HepG2 (cell line): ENCODE measurements around the gene TADA3. TPM values are rescaled to one million over a fixed set of nuclear protein-coding genes. Genes with fewer than 3 reads are reported as not detected.

ENCODE experiments used
- ATAC-seq: fragments of 200-7000 bp; cut with Tn5 transposase; 3 replicates; pipeline ENCODE4 v1.9.1; 2020; ENCODE audit warnings: mild to moderate bottlenecking, moderate library complexity
- BruUV-seq: library from RNA; stranded (reverse); fragments of 400-500 nt; replicated peaks from 2 replicates; lab custom pipeline; 2021; lab: Mats Ljungman, UMichigan
- CTCF ChIA-PET: fragments of 300-600 bp; formaldehyde crosslinking; extraction: SDS; loops from one replicate; lab custom pipeline; 2021; ENCODE audit warnings: low total read pairs, inconsistent platforms, low intra/inter-chr PET ratio; lab: Yijun Ruan, JAX
- POLR2A ChIA-PET: fragments of 350-600 bp; sonication (Branson Sonifier 250); formaldehyde crosslinking; loops from one replicate; lab custom pipeline; 2020; ENCODE audit warnings: antibody characterized with exemption, inconsistent platforms; lab: Yijun Ruan, JAX
- DNase-seq: peaks from one replicate; pipeline ENCODE4 v3.0.0-alpha.2; 2015; ENCODE audit warnings: low spot score
- FAIRE-seq: peaks from 3 replicates; lab custom pipeline; 2011; peaks lifted over from hg19 to GRCh38; lab: Jason Lieb, UNC
- H2AFZ ChIP-seq: one replicate; pipeline ENCODE4 v1.6.1; 2011; ENCODE audit warnings: low read length, inconsistent platforms
- H3K27ac ChIP-seq: fragments of 300-600 bp; 3 replicates; pipeline ENCODE4 v1.8.0; 2011; ENCODE audit warnings: mixed run types, mild to moderate bottlenecking, mixed read lengths, low read length, inconsistent platforms; ENCODE audit not compliant: insufficient read depth; ENCODE audit errors: extremely low read length
- H3K27me3 ChIP-seq, 2 experiments: fragments of 200-600 bp in 1 of 2; 2 replicates in 1 of 2; 3 replicates in 1 of 2; pipeline versions ENCODE4 v1.6.0 to v1.8.0; 2011; ENCODE audit warnings: low read length in 2 of 2, mild to moderate bottlenecking in 2 of 2, moderate library complexity in 2 of 2, inconsistent platforms in 1 of 2; ENCODE audit not compliant: insufficient read depth in 2 of 2, control insufficient read depth in 1 of 2
- H3K36me3 ChIP-seq, 2 experiments: fragments of 200-600 bp in 1 of 2; replicated peaks in 1 of 2; 2 replicates in 1 of 2; 3 replicates in 1 of 2; pipeline versions ENCODE4 v1.5.1 to v1.8.0; 2011; ENCODE audit warnings: low read length in 2 of 2, inconsistent platforms in 1 of 2; ENCODE audit not compliant: insufficient read depth in 2 of 2, control insufficient read depth in 1 of 2
- H3K4me1 ChIP-seq: 2 replicates; pipeline ENCODE4 v1.5.1; 2012; ENCODE audit warnings: low read length, inconsistent platforms; ENCODE audit not compliant: insufficient read depth
- H3K4me2 ChIP-seq: 2 replicates; pipeline ENCODE4 v1.6.0; 2011; ENCODE audit warnings: low read depth, low read length, inconsistent platforms
- H3K4me3 ChIP-seq, 3 experiments: fragments of 200-600 bp in 1 of 3; sonication (generic), shearing (Covaris generic) in 1 of 3; replicated peaks in 1 of 3; 2 replicates each; pipeline ENCODE4 v1.5.1; 2011 to 2016; ENCODE audit warnings: low read length in 3 of 3, inconsistent platforms in 2 of 3, low read depth in 2 of 3, mild to moderate bottlenecking in 2 of 3, control low read depth in 1 of 3, mixed read lengths in 1 of 3; ENCODE audit not compliant: insufficient read depth in 1 of 3
- H3K79me2 ChIP-seq: one replicate; pipeline ENCODE4 v1.6.1; 2011; ENCODE audit warnings: low read length, inconsistent platforms; ENCODE audit not compliant: insufficient read depth
- H3K9ac ChIP-seq: 2 replicates; pipeline ENCODE4 v1.6.0; 2011; ENCODE audit warnings: mild to moderate bottlenecking, low read depth, low read length, inconsistent platforms; ENCODE audit not compliant: insufficient read depth
- H3K9me3 ChIP-seq: 2 replicates; pipeline ENCODE4 v1.5.1; 2012; ENCODE audit warnings: mild to moderate bottlenecking, low read length
- H4K20me1 ChIP-seq: 2 replicates; pipeline ENCODE4 v1.6.0; 2011; ENCODE audit warnings: inconsistent platforms, mild to moderate bottlenecking, low read length, moderate library complexity; ENCODE audit not compliant: insufficient read depth
- CEBPZ ChIP-seq: IDR thresholded peaks from 2 replicates; pipeline ENCODE4 v1.6.1; 2012; ENCODE audit warnings: low read length, improper control_type of control experiment
- GLI4 ChIP-seq: sonication (generic); formaldehyde crosslinking; IDR thresholded peaks from 2 replicates; pipeline ENCODE4 v1.5.1; 2020; ENCODE audit warnings: missing genetic modification reagents, mild to moderate bottlenecking, moderate library complexity, borderline replicate concordance
- ONECUT2 ChIP-seq: sonication (generic); formaldehyde crosslinking; IDR thresholded peaks from 2 replicates; pipeline ENCODE4 v1.4.0; 2020; ENCODE audit warnings: missing genetic modification reagents
- THAP8 ChIP-seq: sonication (generic); formaldehyde crosslinking; IDR thresholded peaks from 2 replicates; pipeline ENCODE4 v1.5.1; 2020; ENCODE audit warnings: missing genetic modification reagents, mild to moderate bottlenecking, borderline replicate concordance
- ZNF317 ChIP-seq: sonication (generic); formaldehyde crosslinking; IDR thresholded peaks from 2 replicates; pipeline ENCODE4 v1.5.0; 2020; ENCODE audit warnings: mild to moderate bottlenecking, missing genetic modification reagents
- ZNF383 ChIP-seq: sonication (generic); formaldehyde crosslinking; IDR thresholded peaks from 2 replicates; pipeline ENCODE4 v1.4.0; 2020; ENCODE audit warnings: missing genetic modification reagents, mild to moderate bottlenecking, borderline replicate concordance
- ZNF460 ChIP-seq: sonication (generic); formaldehyde crosslinking; IDR thresholded peaks from 2 replicates; pipeline ENCODE4 v1.5.1; 2020; ENCODE audit warnings: missing genetic modification reagents, mild to moderate bottlenecking, borderline replicate concordance
- ZNF549 ChIP-seq: sonication (generic); formaldehyde crosslinking; IDR thresholded peaks from 2 replicates; pipeline ENCODE4 v1.5.0; 2020; ENCODE audit warnings: missing genetic modification reagents
- WGBS: methylation state at CpG from one replicate; pipeline ENCODE4 v1.1.6; 2017; ENCODE audit warnings: low lambda C conversion rate; 5-methylcytosine and 5-hydroxymethylcytosine counted together
- in situ Hi-C: cut with HindIII; loops from 2 replicates; pipeline ENCODE4 v1.10.0; 2017; ENCODE audit warnings: low pct_unique_long_range_greater_than_20kb; ENCODE audit not compliant: extremely low pct_ligation_motif_present
- intact Hi-C: fragments of 100-400 bp; cut with micrococcal nuclease; formaldehyde crosslinking; loops from one replicate; pipeline ENCODE4 v1.10.0; 2022; ENCODE audit not compliant: unreplicated experiment
- polyA plus RNA-seq, 8 experiments: library from polyadenylated mRNA; depleted of rRNA in 3 of 8; stranded (reverse) in 7 of 8; unstranded in 1 of 8; fragments of >200 nt; fragmentation: Illumina TruSeq in 4 of 8; extraction: Trizol in 4 of 8; gene quantifications; 2 replicates each; pipeline versions ENCODE4 v1.2.1 to v1.2.3, GENCODE V29; 2011 to 2016; ENCODE audit warnings: low read depth in 4 of 8, missing spikeins in 1 of 8, mixed read lengths in 1 of 8; ENCODE audit not compliant: insufficient read depth in 1 of 8
- total RNA-seq, 5 experiments: library from RNA; depleted of rRNA; stranded (reverse); fragments of >200 nt; fragmentation: Illumina TruSeq; extraction: Trizol; gene quantifications; 2 replicates each; pipeline ENCODE4 v1.2.3, GENCODE V29; 2016; ENCODE audit warnings: low read depth in 1 of 5
- TF ChIP-seq, protein P1 (sequence below): sonication (generic); formaldehyde crosslinking; IDR thresholded peaks from 2 replicates; pipeline ENCODE4 v1.4.0; 2020; ENCODE audit warnings: low read depth, mild to moderate bottlenecking, missing genetic modification reagents
- TF ChIP-seq, protein P2 (sequence below): IDR thresholded peaks from 2 replicates; pipeline ENCODE4 v1.6.1; 2016; ENCODE audit warnings: mild to moderate bottlenecking
- TF ChIP-seq, protein P3 (sequence below): sonication (generic); formaldehyde crosslinking; IDR thresholded peaks from 2 replicates; pipeline ENCODE4 v1.4.0; 2020; ENCODE audit warnings: missing genetic modification reagents, borderline replicate concordance

TADA3 gene
- total and polyA plus RNA-seq, 2 of the 13 experiments (the other 11 are each of a cell fraction or from before 2014, with no cell fraction given) = 32.1 to 37.1 TPM

DNA sequence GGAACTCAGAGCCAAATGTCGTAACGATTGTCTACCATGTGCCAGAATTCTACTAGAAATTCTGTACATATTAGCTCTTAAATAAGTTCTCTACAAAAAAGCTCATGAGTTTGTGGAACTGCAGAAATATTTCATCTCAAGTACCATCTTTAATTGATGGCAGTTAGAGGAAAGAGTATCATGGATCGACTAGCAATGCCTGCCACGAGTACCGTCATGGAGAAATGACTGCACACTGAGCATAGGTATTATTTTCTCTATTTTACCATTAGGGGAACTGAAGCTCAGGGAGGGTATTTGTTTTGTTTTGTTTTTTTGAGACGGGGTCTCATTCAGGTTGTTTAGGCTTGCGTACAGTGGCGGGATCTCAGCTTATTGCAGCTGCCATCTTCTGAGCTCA lies 48.7 kb upstream of the TADA3 start:
- 89% methylated on average over 8 of the region's 8 CpGs for WGBS
- ChIA-PET CTCF (no interaction called here), POLR2A (no interaction called here)
- peaks cover 15% of the 10 kb centered on the region for H3K4me1 ChIP-seq
- H2AFZ ChIP-seq = no peak overlapping the region
- no peak for ATAC-seq
- no peak overlapping the region for H3K9ac ChIP-seq
- H3K27me3 ChIP-seq = no peaks in the 10 kb centered on the region; a peak in 1 of 5 replicates
- peaks cover 8 to 39% of the 10 kb centered on the region in 2 experiments; a peak in 4 of 5 replicates for H3K36me3 ChIP-seq
- H3K9me3 ChIP-seq = no peaks in the 10 kb centered on the region
- BruUV-seq = no TSS peak
- no peak for FAIRE-seq
- H3K4me2 ChIP-seq = no peak overlapping the region
- in situ Hi-C loops (no loop called here), intact Hi-C loops (loop anchor here (5.0 kb wide), 1 partner anchor 386 kb away; no protein-coding TSS in a partner anchor)
- no peak for DNase-seq
- H3K4me3 ChIP-seq = no peak overlapping the region
- no peak overlapping the region for H3K27ac ChIP-seq
- no peaks in the 10 kb centered on the region for H3K79me2 ChIP-seq
- TF ChIP-seq, protein P1, sequence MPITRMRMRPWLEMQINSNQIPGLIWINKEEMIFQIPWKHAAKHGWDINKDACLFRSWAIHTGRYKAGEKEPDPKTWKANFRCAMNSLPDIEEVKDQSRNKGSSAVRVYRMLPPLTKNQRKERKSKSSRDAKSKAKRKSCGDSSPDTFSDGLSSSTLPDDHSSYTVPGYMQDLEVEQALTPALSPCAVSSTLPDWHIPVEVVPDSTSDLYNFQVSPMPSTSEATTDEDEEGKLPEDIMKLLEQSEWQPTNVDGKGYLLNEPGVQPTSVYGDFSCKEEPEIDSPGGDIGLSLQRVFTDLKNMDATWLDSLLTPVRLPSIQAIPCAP (CRISPR knock-in tag) = no peak
- no peak for TF ChIP-seq ZNF317
- TF ChIP-seq ZNF383 (CRISPR knock-in tag) = no peak
- TF ChIP-seq CEBPZ = no peak
- TF ChIP-seq, protein P2, sequence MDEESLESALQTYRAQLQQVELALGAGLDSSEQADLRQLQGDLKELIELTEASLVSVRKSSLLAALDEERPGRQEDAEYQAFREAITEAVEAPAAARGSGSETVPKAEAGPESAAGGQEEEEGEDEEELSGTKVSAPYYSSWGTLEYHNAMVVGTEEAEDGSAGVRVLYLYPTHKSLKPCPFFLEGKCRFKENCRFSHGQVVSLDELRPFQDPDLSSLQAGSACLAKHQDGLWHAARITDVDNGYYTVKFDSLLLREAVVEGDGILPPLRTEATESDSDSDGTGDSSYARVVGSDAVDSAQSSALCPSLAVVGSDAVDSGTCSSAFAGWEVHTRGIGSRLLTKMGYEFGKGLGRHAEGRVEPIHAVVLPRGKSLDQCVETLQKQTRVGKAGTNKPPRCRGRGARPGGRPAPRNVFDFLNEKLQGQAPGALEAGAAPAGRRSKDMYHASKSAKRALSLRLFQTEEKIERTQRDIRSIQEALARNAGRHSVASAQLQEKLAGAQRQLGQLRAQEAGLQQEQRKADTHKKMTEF (CRISPR knock-in tag) = no peak
- no peak for TF ChIP-seq THAP8 (CRISPR knock-in tag)
- TF ChIP-seq ZNF549 = no peak
- TF ChIP-seq GLI4 (CRISPR knock-in tag) = no peak
- TF ChIP-seq, protein P3, sequence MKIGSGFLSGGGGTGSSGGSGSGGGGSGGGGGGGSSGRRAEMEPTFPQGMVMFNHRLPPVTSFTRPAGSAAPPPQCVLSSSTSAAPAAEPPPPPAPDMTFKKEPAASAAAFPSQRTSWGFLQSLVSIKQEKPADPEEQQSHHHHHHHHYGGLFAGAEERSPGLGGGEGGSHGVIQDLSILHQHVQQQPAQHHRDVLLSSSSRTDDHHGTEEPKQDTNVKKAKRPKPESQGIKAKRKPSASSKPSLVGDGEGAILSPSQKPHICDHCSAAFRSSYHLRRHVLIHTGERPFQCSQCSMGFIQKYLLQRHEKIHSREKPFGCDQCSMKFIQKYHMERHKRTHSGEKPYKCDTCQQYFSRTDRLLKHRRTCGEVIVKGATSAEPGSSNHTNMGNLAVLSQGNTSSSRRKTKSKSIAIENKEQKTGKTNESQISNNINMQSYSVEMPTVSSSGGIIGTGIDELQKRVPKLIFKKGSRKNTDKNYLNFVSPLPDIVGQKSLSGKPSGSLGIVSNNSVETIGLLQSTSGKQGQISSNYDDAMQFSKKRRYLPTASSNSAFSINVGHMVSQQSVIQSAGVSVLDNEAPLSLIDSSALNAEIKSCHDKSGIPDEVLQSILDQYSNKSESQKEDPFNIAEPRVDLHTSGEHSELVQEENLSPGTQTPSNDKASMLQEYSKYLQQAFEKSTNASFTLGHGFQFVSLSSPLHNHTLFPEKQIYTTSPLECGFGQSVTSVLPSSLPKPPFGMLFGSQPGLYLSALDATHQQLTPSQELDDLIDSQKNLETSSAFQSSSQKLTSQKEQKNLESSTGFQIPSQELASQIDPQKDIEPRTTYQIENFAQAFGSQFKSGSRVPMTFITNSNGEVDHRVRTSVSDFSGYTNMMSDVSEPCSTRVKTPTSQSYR (CRISPR knock-in tag) = no peak
- no peak for TF ChIP-seq ZNF460 (CRISPR knock-in tag)
- no peak for TF ChIP-seq ONECUT2 (CRISPR knock-in tag)
- H4K20me1 ChIP-seq = no peaks in the 10 kb centered on the region
